ENCODE data around the gene HSPB2. TPM values are rescaled to one million over a fixed set of nuclear protein-coding genes. Genes with fewer than 3 reads are reported as not detected.
"Not testable (repeated sequence)": the region's sequence is repeated elsewhere in the genome, so short reads cannot be mapped to it uniquely, and the experiment has no call there.

The HSPB2 gene
- total RNA-seq, 6 experiments from 2014 or later: 1.7 to 7.8 (median 5.4) TPM

- Mint-ChIP-seq H3K36me3 (ENCODE audit: low read depth) (no peaks in the 10 kb centered on the region), H3K27ac (no peak overlapping the region), H3K9me3 (no peaks in the 10 kb centered on the region), H3K4me3 (no peak overlapping the region), H3K4me1 (ENCODE audit: low read depth) (peaks cover 39% of the 10 kb centered on the region), H3K27me3 (ENCODE audit: insufficient read depth) (no peaks in the 10 kb centered on the region)
- no peak for DNase-seq
- TF ChIP-seq, protein P1, sequence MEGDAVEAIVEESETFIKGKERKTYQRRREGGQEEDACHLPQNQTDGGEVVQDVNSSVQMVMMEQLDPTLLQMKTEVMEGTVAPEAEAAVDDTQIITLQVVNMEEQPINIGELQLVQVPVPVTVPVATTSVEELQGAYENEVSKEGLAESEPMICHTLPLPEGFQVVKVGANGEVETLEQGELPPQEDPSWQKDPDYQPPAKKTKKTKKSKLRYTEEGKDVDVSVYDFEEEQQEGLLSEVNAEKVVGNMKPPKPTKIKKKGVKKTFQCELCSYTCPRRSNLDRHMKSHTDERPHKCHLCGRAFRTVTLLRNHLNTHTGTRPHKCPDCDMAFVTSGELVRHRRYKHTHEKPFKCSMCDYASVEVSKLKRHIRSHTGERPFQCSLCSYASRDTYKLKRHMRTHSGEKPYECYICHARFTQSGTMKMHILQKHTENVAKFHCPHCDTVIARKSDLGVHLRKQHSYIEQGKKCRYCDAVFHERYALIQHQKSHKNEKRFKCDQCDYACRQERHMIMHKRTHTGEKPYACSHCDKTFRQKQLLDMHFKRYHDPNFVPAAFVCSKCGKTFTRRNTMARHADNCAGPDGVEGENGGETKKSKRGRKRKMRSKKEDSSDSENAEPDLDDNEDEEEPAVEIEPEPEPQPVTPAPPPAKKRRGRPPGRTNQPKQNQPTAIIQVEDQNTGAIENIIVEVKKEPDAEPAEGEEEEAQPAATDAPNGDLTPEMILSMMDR (IDR thresholded peaks at IDR 0.05): no peak
Observed at GRCh38 chr11:111930472-111930871, 17.9 kb downstream of the HSPB2 start.

GRCh38 chr11:111932611-111932950 lies 20.0 kb downstream of the HSPB2 start:
- H3K9me3 Mint-ChIP-seq: no peaks in the 10 kb centered on the region
- no peak for DNase-seq
- TF ChIP-seq, protein P1 (IDR thresholded peaks at IDR 0.05): no peak
- no peaks in the 10 kb centered on the region for H3K27me3 Mint-ChIP-seq (ENCODE audit: insufficient read depth)
- no peak overlapping the region for H3K4me3 Mint-ChIP-seq
- no peaks in the 10 kb centered on the region for H3K36me3 Mint-ChIP-seq (ENCODE audit: low read depth)
- no peak overlapping the region for H3K27ac Mint-ChIP-seq
- H3K4me1 Mint-ChIP-seq (ENCODE audit: low read depth): peaks cover 36% of the 10 kb centered on the region

DNA sequence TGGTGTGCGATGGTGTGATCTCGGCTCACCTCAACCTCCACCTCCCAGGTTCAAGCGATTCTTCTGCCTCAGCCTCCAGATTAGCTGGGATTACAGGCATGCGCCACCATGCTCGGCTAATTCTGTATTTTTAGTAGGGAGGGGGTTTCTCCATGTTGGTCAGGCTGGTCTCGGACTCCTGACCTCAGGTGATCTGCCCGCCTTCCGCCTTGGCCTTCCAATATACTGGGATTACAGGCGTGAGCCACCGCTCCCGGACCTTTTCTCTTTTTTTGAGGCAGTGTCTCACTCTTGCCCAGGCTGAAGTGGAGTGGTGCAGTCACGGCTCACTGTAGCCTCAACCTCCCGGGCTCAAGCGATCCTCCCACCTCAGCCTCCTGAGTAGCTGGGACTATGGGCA lies 20.6 kb downstream of the HSPB2 start:
- not testable (repeated sequence) for H3K36me3 Mint-ChIP-seq (ENCODE audit: low read depth); H3K4me3 Mint-ChIP-seq; DNase-seq; H3K27me3 Mint-ChIP-seq (ENCODE audit: insufficient read depth); H3K9me3 Mint-ChIP-seq; H3K27ac Mint-ChIP-seq
- peaks cover 41% of the 10 kb centered on the region for H3K4me1 Mint-ChIP-seq (ENCODE audit: low read depth)

DNA sequence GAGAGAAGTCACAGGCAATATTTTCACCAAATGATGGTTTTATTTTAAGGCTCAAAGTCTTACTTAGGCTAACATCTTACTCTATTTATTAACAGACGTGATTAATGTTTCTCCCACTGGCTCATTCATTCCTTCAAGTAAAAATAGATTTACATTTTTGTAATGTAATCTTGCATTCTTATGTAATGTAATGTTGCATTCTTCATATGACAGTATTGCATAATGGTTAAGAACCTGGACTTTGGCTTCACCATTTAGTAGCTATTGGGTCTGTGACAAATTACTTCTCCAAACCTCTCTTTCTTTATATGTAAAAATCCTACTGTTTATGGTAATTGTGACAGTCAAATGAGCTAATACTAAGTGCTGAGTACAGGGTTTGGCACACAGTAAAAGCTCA lies 21.3 kb downstream of the HSPB2 start:
- peaks cover 48% of the 10 kb centered on the region for H3K4me1 Mint-ChIP-seq (ENCODE audit: low read depth)
- H3K9me3 Mint-ChIP-seq: no peaks in the 10 kb centered on the region
- no peaks in the 10 kb centered on the region for H3K36me3 Mint-ChIP-seq (ENCODE audit: low read depth)
- no peaks in the 10 kb centered on the region for H3K27me3 Mint-ChIP-seq (ENCODE audit: insufficient read depth)
- no peak overlapping the region for H3K4me3 Mint-ChIP-seq
- TF ChIP-seq, protein P1 (IDR thresholded peaks at IDR 0.05): no peak
- no peak for DNase-seq
- H3K27ac Mint-ChIP-seq: no peak overlapping the region

DNA sequence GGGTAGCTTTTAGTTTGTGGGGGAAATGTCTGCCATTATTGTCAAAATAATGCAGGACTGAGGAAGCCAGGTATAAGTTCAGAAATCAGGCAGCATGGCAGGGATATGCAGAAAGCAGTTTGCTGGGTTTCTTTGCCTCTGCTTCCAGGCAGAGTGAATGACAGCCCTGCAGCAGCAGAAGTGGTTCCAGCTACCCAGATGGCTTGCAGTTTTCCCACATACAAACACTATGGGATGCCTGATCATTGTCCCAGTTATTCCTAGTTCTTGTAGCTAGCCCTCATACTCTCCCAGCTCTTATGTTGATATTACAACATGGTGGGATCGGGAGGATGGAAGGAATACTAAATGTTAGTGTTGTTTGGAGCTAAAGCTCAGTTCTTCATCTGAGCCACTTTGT lies 21.8 kb downstream of the HSPB2 start:
- TF ChIP-seq, protein P1 (IDR thresholded peaks at IDR 0.05): no peak
- Mint-ChIP-seq H3K9me3 (no peaks in the 10 kb centered on the region), H3K27ac (no peak overlapping the region), H3K27me3 (ENCODE audit: insufficient read depth) (no peaks in the 10 kb centered on the region), H3K4me3 (no peak overlapping the region), H3K4me1 (ENCODE audit: low read depth) (peaks cover 52% of the 10 kb centered on the region), H3K36me3 (ENCODE audit: low read depth) (no peaks in the 10 kb centered on the region)
- DNase-seq: no peak

DNA sequence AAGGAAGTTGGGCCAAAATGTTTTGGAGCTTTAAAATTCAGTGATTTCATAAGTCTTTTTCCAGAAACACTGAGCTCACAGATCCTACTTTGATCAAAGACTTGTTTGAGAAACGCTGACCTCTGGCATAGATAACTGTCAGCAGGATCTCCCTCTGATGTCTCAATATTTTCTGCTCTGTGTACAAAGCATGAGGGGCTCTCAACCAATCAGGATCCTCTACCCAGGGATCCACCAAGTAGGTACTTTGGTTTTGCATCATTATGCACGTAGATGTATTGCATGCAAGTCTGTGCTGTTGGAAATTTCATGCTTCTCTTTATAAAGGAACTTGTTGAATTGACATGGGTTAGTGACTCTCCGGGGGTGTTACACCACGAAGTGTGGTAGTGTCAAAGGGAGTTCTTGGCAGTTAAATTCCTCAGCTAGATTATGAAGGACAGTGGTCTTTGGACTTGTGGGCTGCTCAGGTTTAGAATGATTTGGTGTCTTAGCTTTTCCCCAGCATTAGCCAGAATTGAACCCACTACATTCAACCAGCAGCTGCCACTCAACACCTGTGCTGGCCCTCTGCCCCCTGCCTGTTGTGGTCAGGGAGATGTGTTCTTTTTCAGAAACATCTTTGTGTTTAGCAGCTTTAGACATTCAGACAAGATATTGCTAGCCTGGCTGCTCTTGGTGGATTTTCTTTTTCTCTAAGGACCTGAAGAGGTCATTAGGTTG lies 22.9 kb downstream of the HSPB2 start:
- Mint-ChIP-seq H3K27ac (no peak overlapping the region; the same call in 1 of the 2 replicates), H3K9me3 (no peaks in the 10 kb centered on the region), H3K36me3 (ENCODE audit: low read depth) (no peaks in the 10 kb centered on the region), H3K4me1 (ENCODE audit: low read depth) (peaks cover 60% of the 10 kb centered on the region), H3K4me3 (no peak overlapping the region), H3K27me3 (ENCODE audit: insufficient read depth) (no peaks in the 10 kb centered on the region)
- no peak for DNase-seq
- TF ChIP-seq, protein P1 (IDR thresholded peaks at IDR 0.05): no peak
